Measurements from ENCODE around the gene SNPH.

SNPH gene

DNA sequence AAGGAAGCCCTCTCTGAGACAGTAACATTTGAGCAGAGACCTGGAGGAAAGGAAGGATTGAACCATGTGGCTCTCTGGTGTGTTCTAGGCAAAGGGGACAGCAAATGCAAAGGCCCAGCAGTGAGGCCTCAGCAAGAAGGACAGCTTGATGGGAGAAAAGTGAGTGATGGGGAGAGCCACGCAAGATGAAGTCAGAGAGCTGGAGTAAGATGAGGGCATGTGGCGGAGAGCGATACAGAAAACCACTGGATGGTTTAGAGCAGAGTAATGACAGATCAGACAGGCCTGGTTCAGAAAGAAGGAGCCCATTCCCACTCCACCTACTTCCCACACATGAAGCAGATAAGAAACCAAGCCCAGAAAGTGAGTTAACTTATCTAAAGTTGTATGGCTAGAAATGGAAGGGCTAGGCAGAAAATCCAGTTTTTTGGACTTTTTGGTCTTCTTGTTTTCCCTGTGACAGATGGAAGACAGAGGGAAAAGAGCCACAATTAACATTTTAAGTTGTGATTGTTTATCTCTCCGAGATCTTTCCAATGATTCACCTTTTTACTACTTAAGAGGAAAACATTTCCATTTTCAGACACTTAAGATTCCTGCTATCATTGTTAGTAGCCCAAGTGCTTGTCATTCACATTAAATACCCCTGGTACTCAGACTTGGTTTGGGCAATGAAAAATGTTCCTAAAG lies 723 bp upstream of the SNPH start:
- TF ChIP-seq CTCF (conservative IDR thresholded peaks at IDR 0.05; ENCODE audit: low read length) = no peak
- H3K4me3 ChIP-seq (ENCODE audit: low read length) = peak overlapping the region; percentile 62
- DNase-seq (ENCODE audit: low read depth) = no peak

- no peak for TF ChIP-seq CTCF (conservative IDR thresholded peaks at IDR 0.05; ENCODE audit: low read length)
- peak overlapping the region; percentile 62 for H3K4me3 ChIP-seq (ENCODE audit: low read length)
- DNase-seq (ENCODE audit: low read depth) = no peak
These were observed 253 bp upstream of the SNPH start for GRCh38 chr20:1265916-1266166.

GRCh38 chr20:1267161-1267560 lies 1.1 kb downstream of the SNPH start:
- H3K4me3 ChIP-seq (ENCODE audit: low read length) = peak overlapping the region; percentile 62
- DNase-seq (ENCODE audit: low read depth) = no peak

GRCh38 chr20:1267809-1268374 lies 1.8 kb downstream of the SNPH start:
- no peak for DNase-seq (ENCODE audit: low read depth)
- TF ChIP-seq CTCF (conservative IDR thresholded peaks at IDR 0.05; ENCODE audit: low read length) = no peak
- no peak overlapping the region for H3K4me3 ChIP-seq (ENCODE audit: low read length)

More at GRCh38 chr20:1267161-1267560, 1.1 kb downstream of the SNPH start:
- TF ChIP-seq CTCF (conservative IDR thresholded peaks at IDR 0.05; ENCODE audit: low read length) = no peak

- no peak overlapping the region for H3K4me3 ChIP-seq (ENCODE audit: low read length)
- DNase-seq (ENCODE audit: low read depth) = no peak
- TF ChIP-seq CTCF (conservative IDR thresholded peaks at IDR 0.05; ENCODE audit: low read length) = no peak
These were observed 3.1 kb downstream of the SNPH start for GRCh38 chr20:1269235-1269634.

DNA sequence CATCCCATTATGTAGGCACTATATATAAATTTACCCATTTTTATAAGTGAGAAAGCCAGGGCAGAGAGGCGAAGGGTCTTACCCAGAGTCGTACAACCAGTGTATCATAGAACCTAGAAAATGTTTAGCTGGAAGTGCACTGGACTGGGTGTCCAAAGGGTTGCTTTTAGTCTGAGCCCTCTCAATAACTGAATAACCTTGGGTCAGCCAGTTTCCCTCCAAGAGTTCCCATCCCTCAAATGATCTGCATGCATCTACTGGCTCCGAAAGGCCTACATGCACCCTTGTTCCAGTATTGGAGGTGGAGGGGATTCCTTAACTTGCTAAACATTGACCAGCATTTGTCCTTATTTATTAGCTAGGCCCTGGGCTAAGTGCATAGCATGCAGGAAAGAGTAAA lies 3.8 kb downstream of the SNPH start:
- no peak overlapping the region for H3K4me3 ChIP-seq (ENCODE audit: low read length)
- no peak for DNase-seq (ENCODE audit: low read depth)
- TF ChIP-seq CTCF (conservative IDR thresholded peaks at IDR 0.05; ENCODE audit: low read length) = no peak

- H3K4me3 ChIP-seq (ENCODE audit: low read length) = no peak overlapping the region
- DNase-seq (ENCODE audit: low read depth) = no peak
- no peak for TF ChIP-seq CTCF (conservative IDR thresholded peaks at IDR 0.05; ENCODE audit: low read length)
These were observed 6.4 kb downstream of the SNPH start for GRCh38 chr20:1272368-1273100.

All from AG10803 (cell line).